Amygdala (tissue), 56 donors: ENCODE measurements around the gene BIK.

Experiments used
- DNase-seq, 56 donors: peaks; one replicate each; lab custom pipeline; 2025; lab: John Stamatoyannopoulos, UW

Gene BIK

DNA sequence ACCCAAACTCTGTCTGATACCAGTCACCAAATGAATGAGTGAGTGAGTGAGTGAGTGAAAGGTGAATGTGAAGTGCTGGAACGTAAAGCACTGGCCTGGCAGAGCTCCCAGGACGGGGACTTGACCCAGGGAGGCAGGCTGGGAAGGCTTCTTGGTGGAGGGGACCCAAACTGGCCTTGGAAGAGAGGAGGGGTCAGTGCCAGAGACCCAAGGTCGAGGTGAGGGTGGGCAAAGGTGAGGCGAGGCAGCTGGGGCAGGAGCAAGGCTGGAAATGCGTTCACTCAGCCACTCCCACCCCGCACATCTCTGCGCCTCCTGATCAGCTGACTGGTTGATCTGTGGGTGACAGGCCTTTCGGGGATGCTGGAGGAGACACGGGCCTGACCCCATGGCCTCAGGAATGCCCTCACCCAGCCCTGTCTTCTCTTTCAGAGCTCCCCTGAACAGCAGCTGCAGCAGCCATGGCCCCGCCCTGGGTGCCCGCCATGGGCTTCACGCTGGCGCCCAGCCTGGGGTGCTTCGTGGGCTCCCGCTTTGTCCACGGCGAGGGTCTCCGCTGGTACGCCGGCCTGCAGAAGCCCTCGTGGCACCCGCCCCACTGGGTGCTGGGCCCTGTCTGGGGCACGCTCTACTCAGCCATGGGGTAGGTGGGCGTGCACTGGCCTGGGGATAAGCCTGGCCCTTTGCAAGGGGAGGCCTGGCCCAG lies 48.4 kb downstream of the BIK start:
- no peak for DNase-seq

DNA sequence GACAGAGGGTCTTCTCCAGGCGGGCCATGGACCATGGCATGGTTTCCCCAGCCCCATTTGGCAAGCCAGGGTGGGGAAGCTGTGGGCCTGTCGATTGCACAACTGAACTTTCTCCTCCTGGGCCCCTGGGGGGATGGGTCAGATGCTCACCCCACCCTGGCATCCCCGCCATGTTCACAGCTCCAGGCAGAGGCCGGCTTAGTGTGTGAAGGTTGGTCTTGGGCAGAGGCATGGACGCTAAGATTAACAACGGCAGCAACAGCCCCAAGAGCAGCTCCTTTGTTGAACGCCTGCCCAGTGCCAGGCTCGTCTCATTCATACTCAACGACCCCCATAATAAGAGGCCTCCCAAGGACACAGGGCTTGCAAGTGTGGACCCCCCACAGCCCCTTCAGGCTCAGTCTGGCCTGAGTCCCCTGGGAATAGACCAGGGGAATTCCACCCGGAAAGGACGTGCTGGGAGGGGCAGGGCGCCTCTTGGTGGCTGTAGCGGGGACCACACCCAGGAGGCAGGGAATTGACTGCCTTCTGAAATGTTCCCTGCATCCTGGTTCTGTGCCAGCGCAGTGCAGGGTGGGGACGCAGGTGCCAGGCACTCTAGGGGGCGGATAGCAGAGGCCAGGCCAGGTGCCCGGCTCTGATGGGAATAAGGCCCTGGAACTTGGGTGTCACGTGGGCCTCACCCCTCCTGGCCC lies 49.1 kb downstream of the BIK start:
- no peak for DNase-seq

GRCh38 chr22:43160497-43161126 lies 50.1 kb downstream of the BIK start:
- DNase-seq, result no peak

DNA sequence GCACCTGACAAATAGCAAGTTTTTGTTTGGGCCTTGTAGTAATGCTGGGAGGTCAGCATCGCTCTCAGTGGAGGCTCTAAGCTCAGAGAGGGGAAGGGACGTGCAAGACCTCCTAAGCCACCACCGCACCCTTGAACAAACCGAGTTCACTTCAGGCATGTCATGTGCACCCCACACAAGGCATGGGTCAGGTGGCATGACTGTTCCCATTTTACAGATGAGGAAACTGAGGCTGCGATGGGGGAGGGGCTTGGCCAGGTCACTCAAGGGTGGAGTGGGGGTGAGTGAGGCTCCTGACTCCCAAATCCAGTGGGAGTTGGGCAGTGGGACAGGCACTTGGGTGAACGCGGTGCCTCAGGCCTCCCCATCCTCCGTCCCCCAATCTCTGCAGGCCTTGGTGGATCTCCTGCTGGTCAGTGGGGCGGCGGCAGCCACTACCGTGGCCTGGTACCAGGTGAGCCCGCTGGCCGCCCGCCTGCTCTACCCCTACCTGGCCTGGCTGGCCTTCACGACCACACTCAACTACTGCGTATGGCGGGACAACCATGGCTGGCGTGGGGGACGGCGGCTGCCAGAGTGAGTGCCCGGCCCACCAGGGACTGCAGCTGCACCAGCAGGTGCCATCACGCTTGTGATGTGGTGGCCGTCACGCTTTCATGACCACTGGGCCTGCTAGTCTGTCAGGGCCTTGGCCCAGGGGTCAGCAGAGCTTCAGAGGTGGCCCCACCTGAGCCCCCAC lies 52.0 kb downstream of the BIK start:
- no peak for DNase-seq

DNA sequence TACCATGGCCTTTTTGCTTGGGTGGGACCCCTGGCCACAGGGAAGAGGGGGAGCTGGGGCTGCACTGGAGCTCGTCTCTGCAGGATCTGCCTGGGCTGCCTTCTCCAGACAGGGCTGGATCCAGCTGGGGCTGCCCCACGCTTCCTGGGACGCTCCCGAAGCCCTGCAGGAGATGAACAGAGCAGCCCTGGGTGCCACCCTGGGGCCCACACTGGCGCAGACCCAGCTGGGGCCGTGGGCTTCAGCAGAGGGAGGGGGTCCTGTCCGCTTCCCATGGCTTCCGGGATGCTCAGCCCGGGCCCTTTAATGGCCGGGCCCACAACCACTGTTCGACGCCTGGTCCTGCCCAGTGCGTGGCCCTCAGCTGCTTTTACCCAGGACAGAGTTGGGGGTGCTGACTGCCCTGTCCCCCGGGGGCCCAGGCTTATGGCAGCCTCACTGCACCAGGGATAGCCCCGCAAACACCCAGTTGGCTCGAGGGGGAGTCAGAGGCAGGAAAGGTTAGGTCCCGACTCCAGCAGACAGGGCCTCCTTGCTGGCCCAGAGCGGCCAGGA lies 52.8 kb downstream of the BIK start:
- no peak for DNase-seq

DNA sequence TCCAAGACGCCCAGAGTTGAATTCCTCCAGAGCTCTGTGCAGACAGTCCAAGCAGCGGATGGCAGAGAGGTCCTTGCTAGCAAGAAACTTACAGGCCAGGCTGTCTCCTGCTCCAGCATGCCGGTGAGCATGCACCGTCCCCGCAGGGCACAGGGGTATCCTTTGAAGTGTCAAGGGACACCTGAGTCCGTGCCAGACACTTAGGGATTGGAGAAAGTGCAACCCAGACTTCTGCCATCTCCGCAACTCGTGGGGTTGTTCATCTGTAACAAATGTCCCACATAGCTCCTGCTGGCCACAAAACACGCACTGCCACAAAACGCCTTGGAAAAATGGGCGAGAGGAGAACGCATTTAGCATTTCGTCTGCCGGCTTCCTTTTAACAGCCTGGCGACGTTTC lies 54.1 kb downstream of the BIK start:
- DNase-seq, result no peak

DNA sequence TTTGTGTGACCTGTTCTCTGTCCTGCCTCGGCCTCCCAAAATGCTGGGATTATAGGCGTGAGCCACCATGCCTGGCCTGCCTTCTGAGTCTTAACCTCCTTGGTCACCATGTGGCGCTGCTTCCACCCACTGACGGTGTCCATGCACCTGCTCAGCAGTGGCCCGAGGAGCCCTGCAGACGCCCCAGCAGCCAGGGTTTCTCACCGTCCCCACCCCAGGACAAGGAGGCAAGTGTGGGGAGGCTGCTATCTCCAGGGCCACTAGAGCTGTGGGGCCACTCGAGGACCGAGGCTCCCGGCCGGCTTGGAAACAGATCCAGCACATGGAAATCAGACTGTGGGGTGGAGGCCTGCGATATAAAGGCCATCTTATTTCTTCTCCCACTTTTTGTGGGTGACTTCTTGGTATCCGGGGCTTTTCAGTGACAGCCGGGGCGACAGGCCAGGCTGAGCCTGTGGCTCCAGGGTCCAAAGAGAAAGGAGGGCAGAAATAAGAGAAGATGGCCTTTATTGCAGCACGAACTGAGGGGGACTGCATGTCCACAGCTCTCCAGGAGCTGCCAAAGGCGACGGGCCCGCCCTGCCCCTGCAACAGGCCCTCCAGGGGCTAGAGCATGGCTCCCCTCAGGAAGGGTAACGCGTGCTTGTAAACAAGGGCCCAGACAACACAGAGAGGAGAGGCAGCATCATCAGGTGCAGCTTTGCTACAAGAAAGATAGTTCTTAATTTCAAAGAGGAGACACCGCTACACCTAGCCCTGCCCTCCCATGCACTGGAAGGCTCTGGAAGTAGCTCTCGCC lies 55.8 kb downstream of the BIK start:
- DNase-seq, result no peak

DNA sequence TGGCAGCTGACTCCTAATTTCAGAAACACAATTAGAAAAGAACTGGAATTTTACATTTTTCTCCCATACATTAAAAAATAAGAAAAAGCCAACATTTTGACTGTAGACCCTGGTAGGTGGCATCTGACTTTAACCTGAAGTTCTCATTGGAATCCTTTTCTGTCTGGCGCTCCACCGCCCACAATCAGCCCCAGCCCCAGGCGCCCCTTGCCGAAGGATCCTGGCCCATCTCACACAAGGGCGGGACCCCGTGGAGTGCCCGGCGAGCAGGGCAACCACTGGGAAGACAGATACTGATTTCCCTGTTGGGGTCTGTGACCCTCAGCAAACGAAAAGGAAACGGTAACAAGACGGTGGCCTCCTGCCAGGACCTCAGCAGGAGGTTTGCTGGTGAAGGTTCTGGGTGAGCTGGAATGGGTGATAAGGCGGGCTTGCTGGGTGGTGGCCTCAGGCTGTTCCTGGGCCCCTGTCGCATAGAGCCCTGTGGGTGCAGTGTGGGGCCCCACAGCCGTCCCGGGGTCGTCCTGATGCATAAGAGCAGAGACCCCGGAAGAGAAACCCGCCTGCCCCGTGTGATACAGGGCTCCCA lies 56.5 kb downstream of the BIK start:
- no peak for DNase-seq

- no peak for DNase-seq
Measured at GRCh38 chr22:43168471-43169309, 58.1 kb downstream of the BIK start.

DNA sequence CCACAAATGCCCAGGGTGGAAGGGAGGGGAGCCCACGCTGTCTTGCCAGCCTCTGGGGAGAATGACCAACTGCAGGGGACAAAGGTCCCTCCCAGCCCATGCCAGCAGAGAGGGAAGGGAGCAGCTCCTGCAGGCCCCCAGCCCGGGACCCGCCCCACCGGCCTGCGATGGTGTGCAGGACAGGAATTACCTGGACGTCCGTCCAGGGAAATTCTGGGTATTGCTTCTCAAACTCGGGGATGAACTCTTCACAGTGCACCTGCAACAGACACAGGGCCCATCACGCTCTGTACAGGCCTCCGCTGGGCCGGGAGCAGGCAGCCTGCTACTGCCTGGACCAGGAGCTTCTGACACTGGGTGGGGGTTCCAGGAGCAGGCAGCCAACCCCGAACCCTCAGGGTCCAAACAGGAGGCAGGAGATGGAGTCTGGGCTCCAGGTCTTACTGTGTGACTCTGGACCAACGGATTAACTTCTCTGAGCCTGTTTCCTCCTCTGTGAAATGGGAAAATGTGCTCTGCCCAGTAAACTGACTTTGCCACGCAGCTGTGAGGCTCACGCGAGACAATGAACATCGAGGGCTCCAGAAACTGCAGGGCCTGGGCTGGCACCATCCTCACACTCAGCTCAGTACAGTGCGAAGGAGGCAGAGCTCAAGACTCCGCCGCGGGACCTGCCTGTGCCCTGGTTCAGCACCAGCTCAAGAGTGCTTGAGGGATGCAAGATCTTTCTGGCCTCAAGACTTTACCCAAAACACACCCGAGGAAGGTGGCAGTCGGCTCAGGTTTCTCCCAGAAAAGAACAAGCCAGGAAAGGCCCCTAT lies 59.0 kb downstream of the BIK start:
- DNase-seq, result no peak

GRCh38 chr22:43170131-43170480 lies 59.6 kb downstream of the BIK start:
- DNase-seq, result no peak

- no peak for DNase-seq
Measured at GRCh38 chr22:43171019-43171491, 60.5 kb downstream of the BIK start.

GRCh38 chr22:43171607-43172006 lies 61.1 kb downstream of the BIK start:
- no peak for DNase-seq

GRCh38 chr22:43172191-43172590 lies 61.6 kb downstream of the BIK start:
- DNase-seq, result no peak

DNA sequence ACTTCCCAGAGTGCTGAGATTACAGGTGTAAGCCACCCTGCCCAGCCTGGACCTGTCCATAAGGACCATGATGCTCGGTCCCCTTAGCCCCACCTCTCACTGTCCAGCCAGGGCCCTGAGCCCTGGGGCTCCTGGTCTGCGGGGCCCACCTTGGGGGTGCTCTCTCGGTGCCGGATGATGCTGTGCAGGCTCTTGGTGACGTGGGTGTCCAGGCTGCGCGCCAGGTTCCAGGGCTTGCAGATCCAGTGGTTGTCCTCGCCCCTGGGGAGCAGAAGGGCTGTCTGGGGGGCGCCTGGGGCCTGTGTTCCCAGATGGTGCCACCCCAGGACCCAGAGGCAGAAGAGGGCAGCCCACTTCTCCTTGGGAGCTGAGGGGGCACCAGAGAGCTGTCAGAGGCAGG lies 63.0 kb downstream of the BIK start:
- DNase-seq, result no peak

GRCh38 chr22:43173976-43174720 lies 63.6 kb downstream of the BIK start:
- no peak for DNase-seq

- no peak for DNase-seq
Measured at GRCh38 chr22:43174941-43175531, 64.5 kb downstream of the BIK start.
